ENCODE measurements around the gene SEMA6B.

SEMA6B gene

GRCh38 chr19:4493929-4494690 is 65.4 kb downstream of the SEMA6B start:
- H3K36me3 ChIP-seq (replicated peaks), result peaks cover 61% of the 10 kb centered on the region
- in situ Hi-C loops (cut with MboI; ENCODE audit: low sequenced_read_pairs), result no loop called here
- H3K27me3 ChIP-seq (ENCODE audit: low read depth), result no peaks in the 10 kb centered on the region
- no peak overlapping the region for H3K4me3 ChIP-seq
- DNase-seq (ENCODE audit: low spot score in 2 of 2), result no peak
- no peaks in the 10 kb centered on the region for H3K4me1 ChIP-seq
- H3K9me3 ChIP-seq, result no peaks in the 10 kb centered on the region

GRCh38 chr19:4493104-4493928 is 66.2 kb downstream of the SEMA6B start:
- no peak for DNase-seq (ENCODE audit: low spot score in 2 of 2)
- no peak overlapping the region for H3K4me3 ChIP-seq
- H3K27me3 ChIP-seq (ENCODE audit: low read depth), result no peaks in the 10 kb centered on the region
- no peaks in the 10 kb centered on the region for H3K9me3 ChIP-seq
- in situ Hi-C loops (cut with MboI; ENCODE audit: low sequenced_read_pairs), result no loop called here
- no peaks in the 10 kb centered on the region for H3K4me1 ChIP-seq
- peaks cover 57% of the 10 kb centered on the region for H3K36me3 ChIP-seq (replicated peaks)
